GM12875 (cell line): ENCODE results near the gene CCR8.

Experiments
- H3K4me3 ChIP-seq: one replicate; pipeline ENCODE4 v1.5.1; 2011; ENCODE audit warnings: low read depth, low read length, control low read depth
- TF ChIP-seq, protein P1 (sequence below): IDR thresholded peaks from 2 replicates; pipeline ENCODE4 v1.5.1; 2011; ENCODE audit warnings: low read depth, mild to moderate bottlenecking, control low read depth, inconsistent platforms, low read length, moderate library complexity, borderline replicate concordance; ENCODE audit not compliant: insufficient read depth

The CCR8 gene

DNA sequence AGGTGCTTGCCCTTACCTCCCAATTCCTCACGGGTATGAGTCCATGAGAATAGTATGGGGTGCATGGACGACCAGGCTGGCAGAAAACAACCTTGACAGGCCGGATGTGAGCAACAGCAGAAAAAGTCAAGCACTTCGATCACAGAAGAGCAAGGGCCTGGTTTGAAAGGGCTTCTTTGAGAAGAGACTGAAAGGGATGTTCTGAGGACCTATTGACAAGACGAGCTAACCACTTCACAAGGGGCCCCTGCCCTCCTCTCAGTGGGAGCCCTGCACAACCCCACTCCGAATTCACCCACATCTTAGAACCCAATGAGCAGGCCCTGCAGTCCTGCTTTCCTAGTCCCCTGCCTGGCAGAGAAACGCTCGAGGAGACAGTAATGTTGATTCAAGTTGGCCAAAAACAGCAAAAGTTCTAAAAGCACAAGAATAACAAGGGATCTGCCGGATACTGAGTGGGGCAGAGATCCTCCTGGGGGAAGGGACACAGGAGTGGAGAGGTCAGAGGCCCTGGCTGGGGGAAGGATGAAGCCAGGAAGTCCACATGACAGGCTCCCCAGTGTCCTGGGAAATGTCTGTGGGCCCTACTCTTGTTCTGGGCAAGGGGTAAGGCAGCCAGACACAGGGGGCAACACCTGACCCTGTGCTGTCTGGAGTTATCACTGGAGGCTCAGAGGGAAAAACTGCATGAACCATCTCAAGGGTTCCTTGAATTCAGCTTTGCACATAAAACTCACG is 34.9 kb upstream of the CCR8 start:
- H3K4me3 ChIP-seq, result no peak overlapping the region

DNA sequence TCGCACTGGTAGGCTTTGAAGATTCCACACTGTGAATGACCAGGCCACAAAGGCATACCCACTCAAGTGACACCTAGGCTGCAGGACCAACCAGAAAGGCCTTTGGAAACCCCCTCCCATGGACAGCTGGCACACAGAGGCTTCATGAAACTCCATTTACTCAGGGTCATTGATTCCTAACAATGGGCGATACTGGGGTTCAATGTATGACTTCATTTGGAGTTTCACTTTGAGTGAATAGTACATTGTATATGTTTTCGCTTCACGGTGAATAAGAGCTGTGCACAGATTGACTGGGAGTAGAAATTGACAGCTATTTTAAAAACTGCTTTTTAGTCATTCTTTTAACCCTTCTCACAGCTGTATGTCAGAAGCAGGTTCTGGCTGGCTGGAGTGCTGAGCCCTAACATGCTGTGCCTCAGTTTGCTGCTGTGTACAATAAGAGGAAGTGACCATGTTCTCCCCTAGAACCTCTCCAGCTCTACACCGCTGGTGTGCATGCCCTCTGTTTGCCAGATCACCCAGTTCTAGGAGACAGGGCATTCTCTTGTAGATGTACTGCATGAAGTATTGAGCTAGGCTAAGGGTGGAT is 34.2 kb upstream of the CCR8 start:
- TF ChIP-seq, protein P1, sequence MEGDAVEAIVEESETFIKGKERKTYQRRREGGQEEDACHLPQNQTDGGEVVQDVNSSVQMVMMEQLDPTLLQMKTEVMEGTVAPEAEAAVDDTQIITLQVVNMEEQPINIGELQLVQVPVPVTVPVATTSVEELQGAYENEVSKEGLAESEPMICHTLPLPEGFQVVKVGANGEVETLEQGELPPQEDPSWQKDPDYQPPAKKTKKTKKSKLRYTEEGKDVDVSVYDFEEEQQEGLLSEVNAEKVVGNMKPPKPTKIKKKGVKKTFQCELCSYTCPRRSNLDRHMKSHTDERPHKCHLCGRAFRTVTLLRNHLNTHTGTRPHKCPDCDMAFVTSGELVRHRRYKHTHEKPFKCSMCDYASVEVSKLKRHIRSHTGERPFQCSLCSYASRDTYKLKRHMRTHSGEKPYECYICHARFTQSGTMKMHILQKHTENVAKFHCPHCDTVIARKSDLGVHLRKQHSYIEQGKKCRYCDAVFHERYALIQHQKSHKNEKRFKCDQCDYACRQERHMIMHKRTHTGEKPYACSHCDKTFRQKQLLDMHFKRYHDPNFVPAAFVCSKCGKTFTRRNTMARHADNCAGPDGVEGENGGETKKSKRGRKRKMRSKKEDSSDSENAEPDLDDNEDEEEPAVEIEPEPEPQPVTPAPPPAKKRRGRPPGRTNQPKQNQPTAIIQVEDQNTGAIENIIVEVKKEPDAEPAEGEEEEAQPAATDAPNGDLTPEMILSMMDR, result no peak
- H3K4me3 ChIP-seq, result no peak overlapping the region

More for the DNA sequence above, 34.9 kb upstream of the CCR8 start:
- TF ChIP-seq, protein P1, result no peak

DNA sequence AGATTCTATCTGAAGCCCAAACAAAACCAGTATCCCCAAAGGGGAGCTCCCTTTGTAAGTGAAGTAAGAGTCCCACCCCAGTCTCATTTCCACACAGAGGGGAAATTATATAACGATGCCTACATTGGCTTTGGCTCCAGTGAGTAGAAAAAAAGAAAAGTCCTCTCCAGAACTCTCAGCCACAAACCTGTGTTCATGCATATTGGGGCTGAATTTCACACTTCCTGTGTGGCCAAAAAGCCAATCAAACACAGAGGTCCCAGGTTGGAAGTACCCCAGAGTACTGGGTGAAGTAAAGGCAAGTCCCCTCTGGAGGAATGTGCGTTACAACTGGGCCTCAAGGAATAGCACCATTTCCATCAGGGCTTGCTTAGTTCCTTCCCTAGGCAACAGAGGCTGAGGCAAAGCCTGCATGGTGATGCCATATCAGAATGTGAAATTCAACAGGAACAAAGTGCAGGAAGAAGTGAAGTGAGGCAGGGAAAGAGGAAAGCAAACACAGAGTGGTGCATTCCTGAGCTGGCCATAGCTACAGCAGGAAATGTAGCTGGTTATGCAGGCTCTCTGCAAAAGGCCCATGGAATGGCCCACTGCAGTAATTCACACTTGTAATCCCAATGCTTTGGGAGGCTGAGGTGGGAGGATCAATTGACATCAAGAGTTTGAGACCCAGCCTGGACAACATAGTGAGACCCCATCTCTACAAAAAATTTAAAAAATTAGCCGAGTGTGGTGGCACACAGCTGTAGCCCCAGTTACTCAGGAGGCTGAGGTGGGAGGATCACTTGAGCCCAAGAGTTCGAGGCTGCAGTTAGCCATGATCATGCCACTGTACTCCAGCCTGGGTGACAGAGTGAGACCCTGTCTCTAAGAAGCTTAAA is 33.1 kb upstream of the CCR8 start:
- no peak overlapping the region for H3K4me3 ChIP-seq

DNA sequence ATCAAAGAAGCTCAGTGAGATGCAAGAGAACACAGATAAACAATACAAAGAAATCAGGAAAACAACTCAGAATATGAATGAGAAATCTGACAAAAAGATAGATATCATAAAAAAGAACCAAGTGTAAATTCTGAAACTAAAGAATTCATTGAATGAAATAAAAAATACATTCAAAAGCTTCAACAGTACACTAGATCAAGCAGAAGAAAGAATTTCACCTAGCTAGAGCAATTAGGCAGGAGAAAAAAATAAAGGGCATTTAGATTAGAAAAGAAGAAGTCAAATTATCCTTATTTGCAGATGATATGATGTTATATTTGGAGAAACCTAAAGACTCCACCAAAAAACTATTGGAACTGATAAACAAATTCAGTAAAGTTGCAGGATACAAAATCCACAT is 30.2 kb upstream of the CCR8 start:
- TF ChIP-seq, protein P1, result no peak
- H3K4me3 ChIP-seq, result no peak overlapping the region

More for the DNA sequence above, 33.1 kb upstream of the CCR8 start:
- TF ChIP-seq, protein P1, result no peak

DNA sequence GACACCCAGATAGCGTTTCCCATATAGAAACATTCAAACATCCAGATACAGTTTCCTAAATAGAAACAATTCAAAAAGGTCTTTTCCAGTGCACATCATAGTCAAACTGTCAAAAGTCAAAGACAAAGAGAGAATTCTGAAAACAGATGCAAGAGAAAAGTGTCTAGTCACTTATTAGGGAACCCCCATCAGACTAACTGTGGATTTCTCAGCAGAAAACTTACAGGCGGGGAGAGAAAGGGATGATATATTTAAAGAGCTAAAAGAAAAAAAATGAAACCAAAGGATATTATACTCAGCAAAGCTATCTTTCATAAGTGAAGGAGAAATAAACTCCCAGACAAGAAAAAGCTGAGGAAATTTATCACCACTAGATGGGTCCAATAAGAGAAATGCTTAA is 27.3 kb upstream of the CCR8 start:
- TF ChIP-seq, protein P1, result no peak
- H3K4me3 ChIP-seq, result no peak overlapping the region

DNA sequence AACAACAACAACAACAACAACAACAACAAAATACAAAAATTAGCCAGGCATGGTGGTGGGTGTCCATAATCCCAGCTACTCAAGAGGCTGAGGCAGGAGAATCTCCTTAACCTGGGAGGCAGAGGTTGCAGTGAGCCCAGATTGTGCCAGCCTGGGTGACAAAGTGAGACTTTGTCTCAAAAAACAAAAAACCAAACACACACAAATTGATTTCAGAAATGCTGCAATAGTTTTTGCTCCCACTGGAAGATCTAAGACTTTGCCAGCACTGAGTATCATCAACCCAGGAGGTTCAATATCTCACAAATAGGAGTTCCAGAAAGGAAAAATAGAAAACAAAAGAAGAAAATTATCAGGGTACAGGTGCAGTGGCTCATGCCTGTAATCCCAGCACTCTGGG is 16.2 kb upstream of the CCR8 start:
- TF ChIP-seq, protein P1, result no peak
- H3K4me3 ChIP-seq, result no peak overlapping the region

DNA sequence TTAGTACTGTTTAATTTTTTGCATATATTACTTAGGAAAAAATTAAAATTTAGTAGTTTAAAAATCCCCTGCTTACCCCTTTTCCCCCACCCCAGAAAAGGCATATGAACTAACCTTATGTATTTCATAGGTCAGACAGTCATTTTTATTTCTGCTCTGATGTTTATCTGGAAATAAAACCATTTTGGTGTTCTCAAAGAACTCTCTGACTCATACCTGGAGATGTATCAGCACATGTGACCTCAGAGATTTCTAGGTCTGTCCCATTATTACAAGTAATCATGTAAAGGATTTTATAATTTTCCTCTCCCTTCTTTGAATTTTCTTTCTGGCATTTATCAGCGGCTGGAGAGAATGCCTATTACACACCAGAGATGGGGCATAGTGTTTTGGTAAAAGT is 14.1 kb upstream of the CCR8 start:
- TF ChIP-seq, protein P1, result no peak
- no peak overlapping the region for H3K4me3 ChIP-seq
